CD4-positive, alpha-beta T cell treated with Interleukin-1 beta for 1 hour (primary cell): ENCODE measurements around the gene PHTF2.

ENCODE experiments used
- DNase-seq, 2 donors: peaks; one replicate each; pipeline ENCODE4 v3.0.0-alpha.2; 2020 to 2022

PHTF2 gene

DNA sequence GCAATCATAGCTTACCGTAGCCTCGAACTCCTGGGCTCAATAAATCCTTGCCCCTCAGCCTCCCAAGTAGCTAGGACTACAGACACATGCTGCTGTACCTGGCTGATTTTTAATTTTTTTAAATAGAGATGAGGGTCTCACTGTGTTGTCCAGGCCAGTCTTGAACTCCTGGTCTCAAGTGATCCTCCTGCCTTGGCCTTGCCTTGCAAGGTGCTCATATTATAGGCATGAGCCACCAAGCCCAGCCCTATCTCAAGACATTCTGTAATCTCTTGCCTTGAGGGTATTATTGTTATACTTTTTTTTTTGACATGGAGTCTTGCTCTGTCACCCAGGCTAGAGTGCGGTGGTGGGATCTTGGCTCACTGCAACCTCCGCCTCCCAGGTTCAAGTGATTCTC is 86.6 kb downstream of the PHTF2 start:
- no peak for DNase-seq

DNA sequence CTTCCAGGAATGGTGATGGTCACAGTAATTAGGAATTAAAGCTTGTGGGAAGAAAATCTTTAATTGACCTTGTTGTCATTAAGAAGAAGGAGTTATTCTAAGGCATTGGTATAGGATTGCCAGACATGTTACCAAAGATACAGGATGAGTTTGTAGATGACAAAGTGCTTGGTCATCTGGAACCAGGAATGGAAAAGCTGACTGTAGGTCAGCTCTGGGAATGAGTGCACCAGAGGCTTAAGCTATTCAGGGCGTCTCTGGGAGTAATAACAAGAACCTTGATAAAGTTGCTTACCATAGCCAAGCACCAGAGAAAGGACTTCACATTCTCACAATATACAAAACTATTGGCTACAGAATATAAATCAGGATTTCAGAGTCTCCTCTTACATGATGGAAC is 89.0 kb downstream of the PHTF2 start:
- no peak for DNase-seq

DNA sequence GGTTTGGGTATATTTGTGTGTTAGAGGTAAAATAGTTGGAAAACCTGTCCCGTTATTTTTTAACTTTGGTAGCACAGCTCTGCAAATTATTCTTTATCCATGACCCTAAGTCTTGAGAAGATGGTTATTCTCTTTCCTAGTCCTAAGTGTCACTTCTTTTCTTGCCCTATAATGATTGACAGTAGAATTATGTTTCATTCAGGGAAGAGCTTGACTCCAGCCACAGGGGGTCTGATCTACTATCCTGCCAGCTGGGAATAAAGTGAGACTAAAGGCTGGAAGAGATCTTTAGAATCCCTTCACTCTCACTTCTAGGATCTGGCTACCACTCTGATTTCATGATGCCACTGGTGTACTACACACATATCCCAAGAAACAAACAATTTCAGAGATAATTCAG is 90.4 kb downstream of the PHTF2 start:
- no peak for DNase-seq

DNA sequence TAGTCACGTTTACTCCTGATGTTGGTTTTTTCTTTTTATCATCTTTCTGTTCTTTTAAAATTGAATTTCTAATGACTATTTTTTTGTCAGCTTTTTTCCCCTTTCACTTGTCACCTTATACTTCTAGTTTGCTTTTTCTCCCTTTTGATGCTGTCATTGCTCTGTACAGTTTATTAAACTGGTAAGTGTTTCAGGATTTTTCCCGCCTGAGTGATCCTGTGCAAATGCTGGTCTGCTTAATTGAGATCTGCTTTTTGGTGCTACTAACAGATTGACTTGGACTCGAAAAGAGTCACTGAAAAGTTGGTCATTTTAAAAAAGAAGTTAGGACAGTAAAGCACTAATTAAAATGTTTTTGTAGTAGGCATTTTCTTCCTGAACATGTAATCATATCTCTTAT is 95.2 kb downstream of the PHTF2 start:
- DNase-seq, result no peak

DNA sequence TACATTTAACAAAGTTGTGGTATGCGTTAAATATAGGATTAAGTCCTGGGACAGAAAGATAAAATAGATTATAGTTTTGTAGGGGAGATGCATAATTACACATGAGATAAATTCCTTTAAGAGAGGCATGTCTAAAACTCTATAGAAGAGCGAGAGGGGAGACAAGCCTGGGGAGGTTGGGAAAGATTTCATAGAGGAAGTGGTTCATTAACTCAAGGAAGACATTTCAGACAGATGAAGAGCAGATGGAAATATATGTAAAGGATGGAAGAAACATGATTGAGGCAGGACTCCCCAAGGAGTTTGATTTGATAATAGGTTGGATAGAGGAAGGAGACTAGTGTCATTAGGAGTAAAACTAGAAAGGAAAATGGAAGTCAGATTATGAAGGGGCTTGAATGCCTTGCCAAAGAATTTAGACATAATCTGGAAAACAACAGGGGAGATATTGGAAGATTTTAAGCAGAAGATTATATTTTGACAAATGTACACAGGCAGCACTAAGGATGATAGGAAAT is 96.1 kb downstream of the PHTF2 start:
- no peak for DNase-seq

DNA sequence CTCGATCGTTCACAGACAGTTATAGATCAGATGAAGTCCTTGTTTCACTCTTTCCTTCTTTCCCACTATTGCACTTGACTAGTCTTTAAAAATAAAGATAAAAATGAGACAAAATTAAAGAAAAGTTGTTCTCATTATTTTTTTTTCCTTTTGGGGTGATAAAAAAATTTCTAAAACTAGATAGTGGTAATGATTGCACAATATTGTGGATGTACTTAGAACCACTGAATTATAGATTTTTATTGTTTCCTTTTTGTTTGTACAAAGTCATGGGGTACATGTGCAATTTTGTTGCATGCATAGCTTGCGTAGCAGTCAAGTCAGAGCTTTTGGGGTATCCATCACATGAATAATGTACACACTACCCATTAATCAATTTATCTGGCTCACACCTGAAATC is 97.3 kb downstream of the PHTF2 start:
- DNase-seq, result no peak

DNA sequence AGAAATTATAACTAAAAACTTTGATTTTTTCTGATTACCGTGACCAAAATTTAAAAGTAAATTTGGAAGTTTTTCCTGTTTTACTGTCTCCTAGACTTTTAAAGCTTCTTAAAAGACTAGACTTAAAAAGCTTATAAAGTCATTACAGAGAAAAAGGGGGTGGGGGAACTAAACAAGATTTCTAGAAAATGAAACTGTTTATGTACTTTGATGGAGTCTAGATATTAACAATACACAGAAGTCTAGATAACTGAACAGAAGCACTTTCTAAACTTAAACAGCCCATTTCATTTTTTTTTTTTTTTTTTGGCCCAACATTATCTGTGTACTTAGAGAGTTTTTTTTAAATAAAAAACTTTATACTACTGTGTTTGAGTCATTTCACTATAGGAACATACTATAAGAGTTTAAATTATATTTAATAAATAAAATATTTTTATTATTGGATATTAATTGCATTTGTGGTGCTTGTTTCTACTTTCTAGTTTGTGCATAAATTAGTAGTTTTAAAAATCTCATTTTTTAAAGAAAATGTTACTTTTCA is 98.5 kb downstream of the PHTF2 start:
- no peak for DNase-seq

DNA sequence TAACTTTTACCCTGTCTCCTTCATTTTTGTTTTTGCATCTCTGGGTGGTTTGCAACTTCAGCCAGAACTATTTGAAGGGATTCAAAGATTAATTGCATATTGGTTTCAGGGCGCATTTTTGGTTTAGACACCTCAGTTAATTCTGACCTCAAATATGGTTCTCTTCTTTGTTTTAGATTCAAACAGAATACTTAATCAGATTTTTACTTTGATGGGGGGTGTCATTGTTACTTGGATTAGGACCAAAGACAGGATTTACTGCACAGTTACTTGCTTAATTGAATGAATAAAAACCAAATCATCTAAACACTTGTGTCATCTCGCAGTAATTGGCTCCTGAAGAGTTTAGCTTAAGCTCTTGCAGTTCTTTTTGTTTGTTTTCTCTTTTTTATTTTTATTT is 100.9 kb downstream of the PHTF2 start:
- DNase-seq, result no peak

DNA sequence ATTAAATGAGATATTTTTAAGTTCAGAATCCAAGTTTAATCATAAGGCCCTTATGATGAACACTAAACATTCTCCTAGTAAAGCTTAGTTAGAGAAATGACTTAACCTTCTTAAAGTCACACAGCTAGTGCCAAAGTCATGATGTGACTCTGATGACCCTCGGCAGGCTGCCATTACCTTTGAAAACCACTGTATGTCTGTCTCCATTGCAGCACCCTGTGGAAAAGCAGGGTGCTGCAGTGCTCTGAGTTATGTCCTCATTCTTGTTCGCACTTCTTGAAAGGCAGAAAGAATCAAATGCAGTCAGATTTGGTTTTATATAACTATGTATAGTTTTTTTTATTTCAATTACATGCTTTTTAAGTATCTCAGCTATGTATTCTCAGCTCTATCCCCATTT is 105.0 kb downstream of the PHTF2 start:
- peak in 1 of 2 donors; percentile 8 for DNase-seq

DNA sequence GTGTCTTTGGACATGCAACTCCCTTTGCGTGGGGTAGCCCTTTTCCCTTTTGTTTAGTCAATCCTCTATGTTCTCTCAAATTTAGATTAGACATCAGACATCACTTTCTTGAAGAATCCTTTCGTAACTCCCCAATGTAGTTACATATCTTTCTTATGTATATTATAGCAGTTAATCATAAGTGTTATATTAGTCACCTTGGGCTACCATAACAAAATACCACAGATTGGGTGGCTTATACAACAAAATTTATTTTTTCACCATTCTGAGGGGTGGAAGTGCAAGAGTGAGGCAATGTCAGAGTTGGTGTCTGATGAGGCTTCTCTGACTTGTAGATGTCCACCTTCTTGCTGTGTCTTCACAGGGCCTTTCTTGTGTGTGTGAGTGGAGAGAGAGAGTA is 105.7 kb downstream of the PHTF2 start:
- no peak for DNase-seq

DNA sequence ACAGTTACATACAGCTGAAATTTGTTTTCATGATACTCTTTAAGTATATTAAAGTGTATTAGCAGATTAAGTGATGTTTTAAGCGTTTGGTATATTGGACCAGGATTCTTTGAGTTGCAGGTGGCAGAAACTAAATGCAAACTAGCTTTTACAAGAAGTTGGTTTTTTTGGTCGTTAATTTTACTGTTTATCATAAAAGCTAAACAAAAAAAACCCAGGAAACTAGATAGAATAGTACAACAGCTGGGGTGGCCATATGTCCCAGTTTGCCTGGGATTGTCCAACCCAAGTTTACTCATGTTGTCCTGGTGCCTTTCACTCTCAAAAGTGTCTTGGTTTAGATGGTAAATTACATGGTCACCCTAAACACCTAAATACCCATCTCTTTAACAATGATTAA is 108.7 kb downstream of the PHTF2 start:
- DNase-seq, result no peak

DNA sequence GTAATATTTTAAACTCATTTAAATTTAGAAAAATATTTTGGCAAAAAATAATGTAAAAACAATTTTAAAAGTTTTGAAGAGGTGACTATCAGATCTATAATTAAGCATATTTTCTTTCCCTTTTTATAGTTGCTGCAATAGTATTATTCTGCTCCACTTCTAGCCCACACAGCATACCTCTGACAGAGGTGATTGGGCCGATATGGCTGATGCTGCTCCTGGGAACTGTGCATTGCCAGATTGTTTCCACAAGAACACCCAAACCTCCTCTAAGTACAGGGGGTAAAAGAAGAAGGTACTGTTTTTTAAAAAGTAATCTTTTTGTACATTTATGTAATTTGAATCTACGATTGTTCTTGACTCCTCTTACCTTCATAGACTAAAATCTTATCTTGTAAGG is 110.1 kb downstream of the PHTF2 start:
- DNase-seq, result no peak

DNA sequence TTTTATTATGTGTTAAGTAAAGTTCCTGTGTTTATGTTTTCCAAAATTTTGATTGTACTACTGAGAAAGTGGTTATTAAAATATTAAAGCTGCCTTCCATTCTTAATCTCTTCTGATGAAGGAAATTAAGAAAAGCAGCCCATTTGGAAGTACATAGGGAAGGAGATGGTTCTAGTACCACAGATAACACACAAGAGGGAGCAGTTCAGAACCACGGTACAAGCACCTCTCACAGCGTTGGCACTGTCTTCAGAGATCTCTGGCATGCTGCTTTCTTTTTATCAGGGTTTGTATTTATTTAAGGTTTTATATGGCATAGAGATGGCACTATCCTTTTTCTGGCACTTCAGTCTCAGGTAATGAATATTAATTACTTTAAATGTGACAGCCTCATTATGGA is 111.6 kb downstream of the PHTF2 start:
- no peak for DNase-seq

DNA sequence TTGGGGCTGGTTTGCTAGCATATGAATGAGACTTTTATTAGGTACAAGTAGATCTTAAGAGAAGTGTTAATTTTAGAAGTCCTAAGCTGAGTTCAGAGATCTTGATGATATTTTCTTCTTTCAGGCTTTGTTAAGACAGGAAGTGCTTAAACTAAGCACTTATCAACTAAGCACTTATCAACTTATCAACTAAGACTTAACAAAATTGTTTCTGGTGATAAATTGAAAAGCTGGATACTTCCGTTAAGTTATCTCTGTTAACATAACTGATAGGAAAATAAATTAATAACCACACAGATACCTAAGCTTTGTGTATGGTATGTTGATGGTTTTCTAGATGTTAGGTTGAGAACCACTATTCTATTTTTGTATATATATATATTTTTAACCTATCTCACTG is 113.7 kb downstream of the PHTF2 start:
- no peak for DNase-seq

DNA sequence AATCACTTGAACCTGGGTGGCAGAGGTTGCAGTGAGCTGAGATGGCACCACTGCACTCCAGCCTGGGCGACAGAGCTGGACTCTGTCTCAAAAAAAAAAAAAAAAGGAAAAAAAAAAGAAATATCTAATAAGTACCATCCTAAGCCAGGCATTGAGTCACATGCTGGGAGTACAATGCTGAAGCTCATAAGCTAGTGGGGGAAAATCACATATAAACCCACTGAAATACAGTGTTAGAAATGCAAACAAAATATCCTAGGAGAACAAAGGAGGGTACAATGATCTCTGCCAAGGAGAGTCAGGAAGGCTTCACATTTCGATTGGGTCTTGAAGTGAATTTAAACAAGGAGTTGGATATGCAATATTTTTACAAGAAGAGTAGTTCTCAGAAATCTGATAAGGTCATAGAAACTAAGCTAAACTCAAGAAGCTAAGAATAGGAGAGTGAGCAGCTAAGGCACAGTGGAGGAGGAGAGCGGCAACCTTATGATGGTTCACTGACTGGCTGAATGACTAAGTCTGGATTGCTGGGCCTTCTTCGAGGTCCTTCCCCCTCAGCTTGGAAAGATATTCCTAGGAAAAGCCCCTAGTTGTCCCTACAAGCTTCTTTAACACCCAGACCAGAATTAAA is 115.5 kb downstream of the PHTF2 start:
- DNase-seq, result no peak

DNA sequence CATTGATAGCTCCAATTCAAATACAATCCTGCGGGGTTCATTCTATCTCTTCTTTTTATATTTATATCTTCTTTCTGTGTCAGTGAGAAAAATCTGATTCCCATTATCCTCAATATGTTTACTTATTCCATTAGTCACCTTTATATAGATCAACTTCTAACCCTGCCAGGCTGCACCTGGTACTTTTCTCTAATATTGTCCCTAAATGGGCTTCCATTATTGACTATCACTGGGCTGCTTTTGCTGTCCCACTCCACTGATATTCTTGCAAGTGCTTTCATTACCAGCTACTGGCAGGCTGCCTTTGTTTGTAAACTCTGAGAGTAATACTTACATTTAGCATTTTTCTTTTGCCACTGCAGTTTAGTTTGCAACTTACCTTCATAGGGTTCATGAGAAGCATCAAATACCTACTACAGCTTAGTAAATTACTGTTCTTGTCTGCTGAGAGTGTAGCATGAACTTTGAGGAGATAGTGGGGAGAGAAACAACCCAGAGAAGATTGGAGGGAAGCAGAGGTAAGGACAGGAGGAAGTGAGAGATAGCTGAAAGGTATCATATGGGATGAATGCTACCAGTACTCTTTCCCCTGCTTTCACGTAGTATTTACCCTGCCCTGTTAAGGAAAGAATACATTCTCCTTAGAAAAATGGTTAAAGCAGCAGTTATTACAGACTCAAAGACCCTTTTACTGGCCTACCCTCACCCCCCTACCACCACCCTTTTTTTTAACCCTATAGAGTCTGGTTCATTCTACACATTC is 119.1 kb downstream of the PHTF2 start:
- no peak for DNase-seq

DNA sequence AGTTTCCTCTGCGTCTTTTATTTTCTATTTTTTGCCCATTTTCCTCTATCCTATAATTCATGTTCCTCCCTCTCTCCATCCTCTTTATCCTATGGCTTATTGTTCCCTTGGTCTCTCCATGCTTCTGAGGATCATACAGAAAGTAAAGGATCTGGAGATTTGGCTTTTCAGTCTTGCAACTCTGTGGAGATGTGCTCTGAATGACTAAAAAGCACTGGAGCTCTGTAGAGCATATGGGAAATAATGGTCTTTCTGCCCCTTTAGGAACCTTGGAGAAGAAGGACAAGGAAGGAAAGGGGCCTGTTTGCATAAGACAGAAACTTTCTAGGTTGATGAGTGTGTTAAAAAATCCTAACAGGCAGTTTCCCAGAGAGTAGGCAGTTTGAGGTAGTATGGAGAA is 120.1 kb downstream of the PHTF2 start:
- no peak for DNase-seq

DNA sequence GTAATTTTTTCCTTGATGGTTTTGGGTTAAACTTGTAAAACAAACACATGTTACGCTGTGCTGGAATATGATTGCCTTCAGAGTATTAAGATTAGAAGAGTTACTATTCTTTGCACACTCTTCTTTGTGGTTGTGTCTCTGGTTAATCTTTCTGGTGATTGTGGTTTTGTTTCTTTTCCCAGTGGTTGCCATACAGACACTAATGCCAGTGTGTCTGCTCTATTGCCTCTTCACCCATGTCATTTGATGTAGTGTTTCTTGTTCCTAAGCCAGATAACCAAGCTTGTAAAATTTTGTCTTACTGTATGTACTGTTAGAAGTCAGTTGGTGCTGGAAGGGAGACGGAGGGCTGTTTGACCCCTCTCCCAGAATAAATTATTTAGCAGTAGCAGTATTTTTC is 124.8 kb downstream of the PHTF2 start:
- DNase-seq, result no peak

DNA sequence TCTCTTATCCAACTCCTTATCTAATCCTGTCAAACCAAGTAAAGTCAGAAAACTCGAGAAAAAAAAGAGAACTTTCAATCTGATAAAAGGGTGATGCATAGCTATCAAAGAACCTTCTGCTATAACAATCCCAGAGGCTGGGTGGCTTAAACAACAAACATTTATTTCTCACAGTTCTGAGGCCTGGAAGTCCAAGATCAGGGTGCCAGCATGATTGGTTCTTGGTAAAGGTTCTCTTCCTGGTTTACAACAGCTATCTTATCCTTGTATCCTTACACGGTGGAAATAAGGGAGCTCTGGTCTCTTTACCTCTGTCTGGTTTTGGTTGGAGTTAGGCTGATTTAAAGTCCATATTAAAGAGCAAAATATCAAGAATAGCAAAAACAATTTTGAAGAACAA is 131.9 kb downstream of the PHTF2 start:
- DNase-seq, result no peak

DNA sequence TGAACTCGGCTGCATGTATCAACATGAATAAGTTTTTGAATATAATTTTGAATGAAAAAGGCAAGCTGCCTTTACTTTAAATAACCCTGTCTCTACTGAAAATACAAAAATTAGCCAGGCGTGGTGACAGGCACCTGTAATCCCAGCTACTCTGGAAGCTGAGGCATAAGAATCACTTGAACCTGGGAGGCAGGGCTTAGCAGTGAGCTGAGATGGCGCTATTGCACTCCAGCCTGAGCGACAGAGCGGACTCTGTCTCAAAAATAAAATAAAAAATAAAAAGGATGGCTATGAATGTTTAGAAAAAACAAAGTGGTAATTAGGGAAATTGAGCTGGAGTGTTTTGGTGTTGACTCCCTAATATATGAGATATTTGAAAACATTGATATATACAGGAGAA is 133.3 kb downstream of the PHTF2 start:
- DNase-seq, result no peak

DNA sequence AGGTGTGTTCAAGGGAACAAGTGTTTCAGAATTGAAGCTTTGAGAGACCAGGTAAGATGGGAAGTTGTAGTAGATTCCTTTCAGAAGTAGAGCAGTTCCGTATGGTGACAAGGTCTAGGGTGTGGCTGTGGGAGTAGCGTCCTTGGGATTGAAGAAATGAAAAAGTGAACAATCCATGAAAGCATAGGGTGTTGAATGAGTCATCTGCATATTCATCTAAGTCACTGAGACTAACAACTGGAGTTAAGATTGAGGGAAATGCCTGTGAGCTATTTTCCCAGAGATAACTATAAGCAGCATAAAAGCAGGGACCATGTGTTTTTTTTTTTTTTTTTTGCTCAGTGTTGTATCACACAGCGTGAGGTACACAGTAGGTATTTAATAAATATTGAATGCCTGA is 134.8 kb downstream of the PHTF2 start:
- no peak for DNase-seq

DNA sequence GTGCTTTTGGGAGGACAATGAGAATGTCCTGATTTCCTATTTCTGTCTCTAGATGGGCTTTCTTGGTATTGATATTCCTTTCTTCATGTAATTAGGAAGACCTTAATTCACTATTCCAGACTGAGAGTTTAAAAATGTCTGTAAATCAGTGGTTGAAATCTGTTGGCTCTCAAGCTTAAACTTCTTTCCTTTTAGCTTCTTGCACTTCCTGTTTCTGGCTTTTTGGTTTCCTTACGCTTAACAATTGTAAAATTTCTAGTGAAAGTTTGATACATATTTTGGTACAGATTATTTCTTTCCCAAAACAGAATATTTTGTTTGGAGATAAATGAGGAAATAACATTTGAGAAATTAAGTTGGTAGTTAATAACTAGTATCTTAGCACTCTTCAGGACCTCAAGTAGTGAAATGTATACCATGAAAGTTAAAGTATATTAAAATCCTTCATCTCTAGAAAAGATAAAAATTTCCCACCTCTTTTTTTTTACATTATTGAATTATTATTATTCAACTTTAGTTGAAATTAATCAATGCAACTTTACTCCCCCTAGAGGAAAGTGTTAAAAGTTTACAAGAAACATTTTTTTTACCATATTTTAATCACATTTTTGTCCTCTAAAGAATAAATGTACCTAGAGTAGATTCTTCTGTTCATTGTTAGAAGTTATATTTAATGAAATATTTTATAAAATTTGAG is 137.2 kb downstream of the PHTF2 start:
- DNase-seq, result no peak

DNA sequence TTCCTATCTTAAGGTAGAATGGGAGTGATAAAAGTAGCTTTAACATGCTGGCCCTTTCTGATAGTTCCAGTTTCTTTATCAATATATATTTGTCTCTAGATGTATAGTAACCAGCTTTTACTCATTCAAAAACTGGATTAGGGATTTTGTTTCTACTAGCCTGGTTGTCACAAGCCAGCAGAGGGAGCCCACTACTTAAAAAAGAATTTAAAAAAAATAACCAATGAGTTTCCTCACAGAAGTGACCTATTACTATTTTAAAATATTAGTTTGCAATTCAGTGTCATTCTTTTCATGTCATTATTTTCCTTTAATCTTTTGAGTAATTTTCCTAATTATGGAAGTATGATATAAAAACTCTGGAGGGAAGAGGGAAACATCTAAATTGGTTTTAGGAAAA is 142.1 kb downstream of the PHTF2 start:
- peak in 1 of 2 donors; percentile 10 for DNase-seq

DNA sequence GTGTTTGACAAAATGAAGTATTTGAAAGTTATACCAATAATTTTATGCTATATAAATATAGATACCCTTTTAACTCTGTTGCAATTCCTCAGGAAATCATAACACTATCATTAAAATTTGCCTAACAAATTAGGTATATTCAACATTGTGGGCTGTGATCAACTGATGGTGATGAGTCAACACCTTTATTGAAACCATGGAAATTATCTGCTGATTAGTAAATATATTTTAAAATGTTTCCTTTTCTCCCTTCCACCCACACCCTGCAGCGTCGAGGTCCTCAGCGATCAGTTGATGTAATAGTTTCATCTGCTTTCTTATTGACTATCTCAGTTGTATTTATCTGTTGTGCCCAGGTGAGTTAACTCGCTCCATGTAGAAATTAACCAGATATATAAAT is 143.9 kb downstream of the PHTF2 start:
- DNase-seq, result no peak
